Measurements from ENCODE around the gene FLNA.

DNA sequence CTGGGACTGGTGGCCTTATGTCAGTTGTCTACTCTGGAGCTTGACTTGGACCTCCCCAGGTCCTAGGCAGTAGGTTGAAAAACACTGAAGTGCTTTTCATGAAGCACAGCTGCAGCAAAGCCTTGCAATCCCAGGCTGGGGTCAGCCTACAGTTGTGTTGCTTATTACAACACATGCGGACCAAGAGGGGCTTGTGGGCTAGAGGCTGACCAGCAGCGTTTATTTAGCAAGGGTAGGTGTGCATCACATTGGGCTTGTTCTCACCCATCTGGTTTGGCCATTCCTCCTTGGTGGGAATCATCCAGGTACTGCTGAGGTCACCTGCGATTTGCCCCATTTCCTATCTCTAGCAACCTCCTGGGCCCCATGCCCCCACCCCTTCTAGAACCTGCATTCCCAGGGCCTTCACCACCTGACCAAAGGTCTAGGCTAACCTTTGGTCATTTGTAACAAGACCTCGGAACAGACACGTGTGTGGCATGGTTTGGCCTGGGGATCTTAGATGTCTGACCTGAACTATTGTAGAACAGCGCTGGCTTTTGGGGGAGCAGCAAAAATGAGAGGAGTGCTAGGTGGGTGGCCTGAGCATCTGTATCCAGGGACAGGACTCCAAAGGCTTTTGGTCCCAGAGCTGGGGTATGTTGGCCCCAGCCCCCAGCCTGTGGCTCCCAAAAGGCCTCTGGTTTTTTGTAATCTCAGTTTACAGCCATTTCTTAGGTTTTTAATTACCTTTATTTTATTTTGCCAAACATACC lies 26.8 kb upstream of the FLNA start:
- TF ChIP-seq, protein P1, sequence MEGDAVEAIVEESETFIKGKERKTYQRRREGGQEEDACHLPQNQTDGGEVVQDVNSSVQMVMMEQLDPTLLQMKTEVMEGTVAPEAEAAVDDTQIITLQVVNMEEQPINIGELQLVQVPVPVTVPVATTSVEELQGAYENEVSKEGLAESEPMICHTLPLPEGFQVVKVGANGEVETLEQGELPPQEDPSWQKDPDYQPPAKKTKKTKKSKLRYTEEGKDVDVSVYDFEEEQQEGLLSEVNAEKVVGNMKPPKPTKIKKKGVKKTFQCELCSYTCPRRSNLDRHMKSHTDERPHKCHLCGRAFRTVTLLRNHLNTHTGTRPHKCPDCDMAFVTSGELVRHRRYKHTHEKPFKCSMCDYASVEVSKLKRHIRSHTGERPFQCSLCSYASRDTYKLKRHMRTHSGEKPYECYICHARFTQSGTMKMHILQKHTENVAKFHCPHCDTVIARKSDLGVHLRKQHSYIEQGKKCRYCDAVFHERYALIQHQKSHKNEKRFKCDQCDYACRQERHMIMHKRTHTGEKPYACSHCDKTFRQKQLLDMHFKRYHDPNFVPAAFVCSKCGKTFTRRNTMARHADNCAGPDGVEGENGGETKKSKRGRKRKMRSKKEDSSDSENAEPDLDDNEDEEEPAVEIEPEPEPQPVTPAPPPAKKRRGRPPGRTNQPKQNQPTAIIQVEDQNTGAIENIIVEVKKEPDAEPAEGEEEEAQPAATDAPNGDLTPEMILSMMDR (conservative IDR thresholded peaks at IDR 0.05; ENCODE audit: low read depth, low read length) = no peak
- no peak for TF ChIP-seq EZH2 (IDR thresholded peaks at IDR 0.05; ENCODE audit: borderline replicate concordance, low read depth, low read length, poor library complexity, severe bottlenecking)

Data from A673 (cell line).